SH-SY5Y (cell line): Measurements from ENCODE around the gene ATXN7L3.

Source experiments
- GATA2 ChIP-seq: IDR thresholded peaks from 2 replicates; pipeline ENCODE4 v1.6.1; 2011; ENCODE audit warnings: mild to moderate bottlenecking, low read depth, low read length
- GATA3 ChIP-seq: IDR thresholded peaks from 2 replicates; pipeline ENCODE4 v1.6.1; 2011; ENCODE audit warnings: low read depth, mild to moderate bottlenecking, low read length, moderate library complexity

GRCh38 chr17:44202756-44203155 is 3.1 kb upstream of the ATXN7L3 start:
- no peak for TF ChIP-seq GATA2
- TF ChIP-seq GATA3: no peak
